Adrenal gland (tissue), 12 donors: Measurements from ENCODE around the gene TAF7. TPM values are rescaled to one million over a fixed set of nuclear protein-coding genes. Genes with fewer than 3 reads are reported as not detected.
"Not testable (repeated sequence)": the region's sequence is repeated elsewhere in the genome, so short reads cannot be mapped to it uniquely, and the experiment has no call there.

ENCODE experiments used
- DNase-seq, 7 donors: peaks; one replicate each; pipeline ENCODE4 v3.0.0-alpha.2; 2019 to 2020
- H3K27ac ChIP-seq, 5 donors: fragments of 200-600 bp; sonication (generic) in 4 of 5; 1 replicate in 3 of 5; 2 replicates in 2 of 5; pipeline versions ENCODE4 v1.5.1 to v1.8.0; 2016 to 2020; ENCODE audit warnings: mild to moderate bottlenecking in 1 of 5
- H3K27me3 ChIP-seq: fragments of 200-600 bp; 2 replicates; pipeline ENCODE4 v1.8.0; 2021
- H3K36me3 ChIP-seq, 2 donors: fragments of 200-600 bp; replicated peaks in 1 of 2; 1 replicate in 1 of 2; 2 replicates in 1 of 2; pipeline versions ENCODE4 v1.5.1 to v1.8.0; 2018 to 2022
- H3K4me1 ChIP-seq, 2 donors: fragments of 200-600 bp; replicated peaks in 1 of 2; 1 replicate in 1 of 2; 2 replicates in 1 of 2; pipeline versions ENCODE4 v1.5.1 to v1.8.0; 2018 to 2021
- H3K4me3 ChIP-seq, 4 donors: fragments of 200-600 bp; sonication (generic) in 3 of 4; one replicate each; pipeline ENCODE4 v1.5.1; 2016 to 2018
- H3K9me3 ChIP-seq, 3 donors: fragments of 200-600 bp; sonication (generic) in 1 of 3; replicated peaks in 1 of 3; 1 replicate in 2 of 3; 2 replicates in 1 of 3; pipeline versions ENCODE4 v1.5.1 to v1.8.0; 2016 to 2021
- POLR2A ChIP-seq, 2 donors: fragments of 450-650 bp; IDR thresholded peaks; one replicate each; pipeline ENCODE4 v1.6.1; 2017; ENCODE audit warnings: antibody characterized with exemption in 2 of 2, mild to moderate bottlenecking in 2 of 2, moderate library complexity in 1 of 2
- WGBS, 4 donors: extraction: QIAGEN DNeasy Blood & Tissue Kit in 2 of 4; methylation state at CpG; one replicate each; pipeline versions ENCODE4 v1.1.5 to v1.1.7; 2013 to 2017; 5-methylcytosine and 5-hydroxymethylcytosine counted together
- intact Hi-C, 2 donors: fragments of 100-400 bp; cut with DNase I; formaldehyde crosslinking; loops; one replicate each; pipeline versions ENCODE4 v1.14.1 to v1.15.0; 2022 to 2023
- polyA plus RNA-seq, 3 donors: library from polyadenylated mRNA; stranded (reverse); fragments of 200-250 nt in 2 of 3; fragments of 350-450 nt in 1 of 3; fragmentation: Illumina TruSeq in 1 of 3; extraction: RNeasy Lipid Tissue Mini Kit (QIAGEN cat#74804) in 1 of 3; gene quantifications; one replicate each; pipeline ENCODE4 v1.2.3, GENCODE V29; 2013 to 2014
- total RNA-seq, 9 donors: library from RNA; depleted of rRNA in 4 of 9; stranded (reverse); fragments of >200 nt in 4 of 9; fragments of 120-200 nt in 1 of 9; fragmentation: NEBNext Ultra II Directional in 1 of 9; extraction: Animal tissue kit (Norgen Biotek cat#: 25700) in 1 of 9; gene quantifications; one replicate each; pipeline versions ENCODE4 v1.1.0 to v1.2.4, GENCODE V29; 2013 to 2023
- TF ChIP-seq, protein P1 (sequence below), 6 experiments: fragments of 450-650 bp in 4 of 6; fragments of 200-600 bp in 2 of 6; sonication (generic) in 1 of 6; IDR thresholded peaks; 1 replicate in 5 of 6; 2 replicates in 1 of 6; pipeline versions ENCODE4 v1.5.1 to v1.8.0; 2016 to 2021; ENCODE audit warnings: antibody characterized with exemption in 6 of 6, mild to moderate bottlenecking in 2 of 6, moderate library complexity in 1 of 6
- donor health status: healthy with polysubstance abuse.
- donor health status: Bipolar disorder and iron deficiency.
- donor health status: DM: yes; HTN: yes; CAD: no.
- donor health status: DM: no; HTN: no; CAD: no.
- donor health status: DM: no; HTN: no; CAD: no.
- donor health status: DM: yes; HTN: yes; CAD: no.

TAF7 gene
- total and polyA plus RNA-seq, 12 donors: 23.9 to 132 (median 68.8) TPM

DNA sequence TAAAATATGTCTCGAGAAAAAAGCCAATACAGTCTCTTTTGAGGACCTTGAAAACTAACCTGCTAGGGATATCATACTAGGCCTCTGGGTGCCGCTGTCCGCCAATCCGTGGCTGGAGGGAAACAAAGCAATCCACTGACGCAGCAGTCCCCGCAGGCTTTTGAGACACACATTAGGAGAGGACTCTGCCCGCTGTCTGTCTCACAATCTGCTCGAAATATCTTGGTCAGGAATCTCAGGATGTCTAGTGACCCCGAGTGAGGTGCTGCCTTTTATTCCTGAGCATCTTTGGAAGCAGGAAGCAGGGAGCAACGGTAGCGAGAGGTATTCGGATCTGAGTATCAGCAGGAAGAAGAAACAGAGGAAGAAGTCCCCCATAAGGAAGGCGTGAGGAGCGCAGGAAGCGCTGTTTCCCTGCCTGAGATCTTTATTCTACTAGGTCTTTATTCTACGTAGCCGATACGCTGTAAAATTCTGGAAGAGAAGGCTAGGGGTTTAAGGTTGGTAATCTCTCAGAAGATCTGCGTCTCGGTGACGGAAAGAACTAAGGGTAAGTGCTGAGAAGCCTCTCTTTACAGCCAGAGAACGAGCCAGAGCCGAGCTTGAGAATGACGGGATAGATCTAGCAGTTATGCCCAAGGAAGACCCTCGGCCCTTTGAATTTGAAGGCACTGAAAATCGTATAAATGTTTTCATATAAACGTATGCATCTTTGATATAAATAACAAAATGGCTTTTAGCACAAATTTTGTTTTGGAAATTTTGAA, 5.7 kb upstream of the TAF7 start:
- peaks cover 0 to 8% (median 0%) of the 10 kb centered on the region in 3 donors for H3K9me3 ChIP-seq
- intact Hi-C loops: no loop called here
- H3K4me3 ChIP-seq: no peak overlapping the region
- H3K36me3 ChIP-seq: no peaks in the 10 kb centered on the region
- peak in 2 of 7 donors; percentile 5 to 60 for DNase-seq
- TF ChIP-seq POLR2A (IDR thresholded peaks at IDR 0.05): no peak
- TF ChIP-seq, protein P1, sequence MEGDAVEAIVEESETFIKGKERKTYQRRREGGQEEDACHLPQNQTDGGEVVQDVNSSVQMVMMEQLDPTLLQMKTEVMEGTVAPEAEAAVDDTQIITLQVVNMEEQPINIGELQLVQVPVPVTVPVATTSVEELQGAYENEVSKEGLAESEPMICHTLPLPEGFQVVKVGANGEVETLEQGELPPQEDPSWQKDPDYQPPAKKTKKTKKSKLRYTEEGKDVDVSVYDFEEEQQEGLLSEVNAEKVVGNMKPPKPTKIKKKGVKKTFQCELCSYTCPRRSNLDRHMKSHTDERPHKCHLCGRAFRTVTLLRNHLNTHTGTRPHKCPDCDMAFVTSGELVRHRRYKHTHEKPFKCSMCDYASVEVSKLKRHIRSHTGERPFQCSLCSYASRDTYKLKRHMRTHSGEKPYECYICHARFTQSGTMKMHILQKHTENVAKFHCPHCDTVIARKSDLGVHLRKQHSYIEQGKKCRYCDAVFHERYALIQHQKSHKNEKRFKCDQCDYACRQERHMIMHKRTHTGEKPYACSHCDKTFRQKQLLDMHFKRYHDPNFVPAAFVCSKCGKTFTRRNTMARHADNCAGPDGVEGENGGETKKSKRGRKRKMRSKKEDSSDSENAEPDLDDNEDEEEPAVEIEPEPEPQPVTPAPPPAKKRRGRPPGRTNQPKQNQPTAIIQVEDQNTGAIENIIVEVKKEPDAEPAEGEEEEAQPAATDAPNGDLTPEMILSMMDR (IDR thresholded peaks at IDR 0.05): no peak
- H3K27ac ChIP-seq: no peak overlapping the region
- WGBS, 4 donors: 8 to 19% (median 13%) methylated on average over 23 to 27 of the region's 27 CpGs
- no peaks in the 10 kb centered on the region for H3K4me1 ChIP-seq
- no peaks in the 10 kb centered on the region for H3K27me3 ChIP-seq

DNA sequence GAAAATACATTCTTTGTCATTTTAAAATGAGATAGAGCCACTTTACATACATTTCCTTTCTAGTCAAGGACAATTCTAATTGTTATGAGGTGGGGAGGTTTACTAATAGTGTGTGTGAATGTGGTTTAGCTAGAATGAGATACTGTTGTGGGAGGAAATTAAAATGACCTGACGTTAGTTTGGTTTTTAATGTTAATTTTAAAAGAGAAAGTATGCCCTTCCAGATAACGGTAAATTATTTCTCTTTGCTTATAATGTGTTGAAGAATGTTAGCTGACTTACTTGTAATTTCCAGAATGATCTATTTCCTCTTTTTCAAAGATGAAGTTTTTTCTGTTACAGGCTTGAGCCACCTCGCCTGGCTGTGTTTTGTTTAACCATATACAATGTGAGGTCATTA, 1.7 kb upstream of the TAF7 start:
- H3K36me3 ChIP-seq: no peaks in the 10 kb centered on the region
- H3K27me3 ChIP-seq: no peaks in the 10 kb centered on the region
- intact Hi-C loops: no loop called here
- TF ChIP-seq, protein P1 (IDR thresholded peaks at IDR 0.05): no peak
- no peak for TF ChIP-seq POLR2A (IDR thresholded peaks at IDR 0.05)
- peaks cover 8 to 39% (median 14%) of the 10 kb centered on the region in 3 donors for H3K9me3 ChIP-seq
- H3K4me1 ChIP-seq: peaks cover 0 to 9% of the 10 kb centered on the region in 2 donors
- WGBS, 4 donors: 87 to 94% (median 92%) methylated on average over 3 of the region's 3 CpGs
- H3K27ac ChIP-seq: no peak overlapping the region
- no peak for DNase-seq
- no peak overlapping the region for H3K4me3 ChIP-seq

DNA sequence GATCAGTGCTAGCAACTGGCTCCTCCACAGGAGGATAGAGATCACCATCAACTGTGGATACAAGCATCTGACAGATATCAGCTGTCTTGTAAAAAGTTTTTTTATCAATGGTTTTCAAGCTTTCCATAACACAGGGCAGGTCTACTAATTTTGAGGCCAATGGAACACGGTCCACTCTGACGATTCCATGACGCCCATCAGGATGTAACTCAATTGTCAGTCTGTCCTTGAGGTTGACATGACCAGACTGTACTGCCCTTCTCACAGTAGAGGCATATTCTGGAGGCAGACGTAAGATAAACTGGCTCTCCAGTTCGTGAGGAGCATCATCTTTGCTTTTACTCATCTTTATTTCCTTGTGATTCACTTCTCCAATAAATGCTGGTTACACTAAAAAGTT, 885 bp downstream of the TAF7 start:
- no peaks in the 10 kb centered on the region for H3K27me3 ChIP-seq
- TF ChIP-seq, protein P1 (IDR thresholded peaks at IDR 0.05): no peak
- TF ChIP-seq POLR2A (IDR thresholded peaks at IDR 0.05): no peak
- peaks cover 0 to 9% of the 10 kb centered on the region in 2 donors for H3K4me1 ChIP-seq
- DNase-seq: no peak
- peaks cover 11 to 60% (median 25%) of the 10 kb centered on the region in 3 donors for H3K9me3 ChIP-seq
- H3K36me3 ChIP-seq: no peaks in the 10 kb centered on the region
- peak overlapping the region in 1 of 4 donors; percentile 72 for H3K4me3 ChIP-seq
- WGBS, 4 donors: 66 to 76% (median 72%) methylated on average over 5 of the region's 5 CpGs
- intact Hi-C loops: loop anchor here in 1 of 2 donors (10.0 kb wide), 1 partner anchor 95 kb away; the partner anchor contains the start of genes PCDHGA10 and PCDHGB7
- no peak overlapping the region for H3K27ac ChIP-seq

DNA sequence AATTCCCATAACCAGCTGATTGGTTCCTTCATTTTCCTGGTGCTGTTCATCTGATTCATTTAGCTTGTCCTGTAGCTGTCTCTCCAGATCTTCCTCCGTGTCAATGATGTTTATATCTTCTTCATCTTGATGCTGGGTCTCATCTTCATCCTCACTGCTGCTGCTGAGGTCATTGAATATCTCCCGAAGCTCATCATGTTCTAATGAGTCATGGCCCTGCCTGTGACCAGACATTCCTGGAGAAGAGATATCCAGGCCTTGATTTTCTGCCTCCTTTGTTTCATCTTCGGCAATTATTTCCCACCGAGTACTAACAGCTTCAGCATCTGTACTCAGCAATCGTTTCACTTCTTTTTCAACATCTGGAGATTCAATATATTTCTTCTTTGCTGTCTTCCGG, 1.4 kb downstream of the TAF7 start:
- TF ChIP-seq, protein P1 (IDR thresholded peaks at IDR 0.05): no peak
- TF ChIP-seq POLR2A (IDR thresholded peaks at IDR 0.05): no peak
- intact Hi-C loops: loop anchor here in 1 of 2 donors (10.0 kb wide), 1 partner anchor 96 kb away; the partner anchor contains the start of genes PCDHGA10 and PCDHGB7
- peaks cover 11 to 65% (median 29%) of the 10 kb centered on the region in 3 donors for H3K9me3 ChIP-seq

DNA sequence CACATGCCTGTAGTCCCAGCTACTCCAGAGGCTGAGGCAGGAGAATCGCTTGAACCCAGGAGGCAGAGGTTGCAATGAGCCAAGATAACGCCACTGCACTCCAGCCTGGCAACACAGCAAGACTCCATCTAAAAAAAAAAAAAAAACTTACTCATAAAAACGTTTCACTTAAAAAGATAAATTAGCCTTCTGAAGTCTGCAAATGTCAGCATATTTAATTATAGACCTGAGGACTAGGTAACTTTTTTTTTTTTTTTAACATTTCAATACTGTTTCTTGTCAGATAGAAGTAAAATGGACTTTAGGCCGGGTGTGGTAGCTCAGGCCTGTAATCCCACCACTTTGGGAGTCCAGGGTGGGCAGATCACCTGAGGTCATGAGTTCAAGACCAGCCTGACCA, 3.6 kb downstream of the TAF7 start:
- H3K36me3 ChIP-seq, DNase-seq, H3K27me3 ChIP-seq, H3K4me1 ChIP-seq, H3K27ac ChIP-seq: not testable (repeated sequence)
- Histone ChIP-seq H3K9me3 (peaks cover 11 to 86% (median 38%) of the 10 kb centered on the region in 3 donors), H3K4me3 (peak overlapping the region in 1 of 4 donors; percentile 12)
- WGBS, 4 donors: 78 to 86% (median 82%) methylated on average over 4 of the region's 4 CpGs
- intact Hi-C loops: loop anchor here in 1 of 2 donors (10.0 kb wide), 1 partner anchor 98 kb away; the partner anchor contains the start of genes PCDHGA10 and PCDHGB7

More for the DNA sequence above, 1.4 kb downstream of the TAF7 start:
- Histone ChIP-seq H3K27ac (no peak overlapping the region), H3K4me3 (peak overlapping the region in 1 of 4 donors; percentile 72), H3K27me3 (no peaks in the 10 kb centered on the region), H3K36me3 (no peaks in the 10 kb centered on the region), H3K4me1 (peaks cover 0 to 9% of the 10 kb centered on the region in 2 donors)
- no peak for DNase-seq
- 94 to 97% (median 96%) methylated on average over 6 of the region's 6 CpGs for WGBS, 4 donors
